Neural crest cell (in vitro differentiated cells): Measurements from ENCODE around the gene IL37. TPM values are rescaled to one million over a fixed set of nuclear protein-coding genes. Genes with fewer than 3 reads are reported as not detected.

ENCODE experiments used
- DNase-seq: peaks from one replicate; pipeline ENCODE4 v3.0.0; 2021; ENCODE audit warnings: low read depth, mixed read lengths, low spot score
- H3K27ac Mint-ChIP-seq: one replicate; pipeline ENCODE4 v1.8.0; 2021; ENCODE audit warnings: mild to moderate bottlenecking, mixed read lengths; ENCODE audit not compliant: unreplicated experiment
- H3K27me3 Mint-ChIP-seq: 2 replicates; pipeline ENCODE4 v1.8.0; 2021; ENCODE audit warnings: low read depth, mild to moderate bottlenecking, mixed read lengths
- H3K36me3 Mint-ChIP-seq: 2 replicates; pipeline ENCODE4 v1.8.0; 2021; ENCODE audit warnings: low read depth, mild to moderate bottlenecking, mixed read lengths
- H3K4me1 Mint-ChIP-seq: 2 replicates; pipeline ENCODE4 v1.8.0; 2021; ENCODE audit warnings: mixed read lengths
- H3K4me3 Mint-ChIP-seq: one replicate; pipeline ENCODE4 v1.8.0; 2021; ENCODE audit warnings: mild to moderate bottlenecking, mixed read lengths
- H3K9me3 Mint-ChIP-seq: 2 replicates; pipeline ENCODE4 v1.8.0; 2021; ENCODE audit warnings: mixed read lengths
- CTCF ChIP-seq: fragments of 200-600 bp; sonication (generic); conservative IDR thresholded peaks from 2 replicates; pipeline ENCODE4 v1.5.0; 2021; ENCODE audit warnings: antibody characterized with exemption, mild to moderate bottlenecking
- long read RNA-seq: library from polyadenylated mRNA; unstranded; transcript quantifications from one replicate; pipeline ENCODE4 v2.0.0, GENCODE V29; 2020
- total RNA-seq: library from RNA; stranded (reverse); gene quantifications from 2 replicates; pipeline ENCODE4 v1.2.1, GENCODE V29; 2021

Gene IL37, protein sequence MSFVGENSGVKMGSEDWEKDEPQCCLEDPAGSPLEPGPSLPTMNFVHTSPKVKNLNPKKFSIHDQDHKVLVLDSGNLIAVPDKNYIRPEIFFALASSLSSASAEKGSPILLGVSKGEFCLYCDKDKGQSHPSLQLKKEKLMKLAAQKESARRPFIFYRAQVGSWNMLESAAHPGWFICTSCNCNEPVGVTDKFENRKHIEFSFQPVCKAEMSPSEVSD
- total RNA-seq: 0.40 TPM in 1 of 2 replicates, not detected in the other
- long read RNA-seq: 0 reads

DNA sequence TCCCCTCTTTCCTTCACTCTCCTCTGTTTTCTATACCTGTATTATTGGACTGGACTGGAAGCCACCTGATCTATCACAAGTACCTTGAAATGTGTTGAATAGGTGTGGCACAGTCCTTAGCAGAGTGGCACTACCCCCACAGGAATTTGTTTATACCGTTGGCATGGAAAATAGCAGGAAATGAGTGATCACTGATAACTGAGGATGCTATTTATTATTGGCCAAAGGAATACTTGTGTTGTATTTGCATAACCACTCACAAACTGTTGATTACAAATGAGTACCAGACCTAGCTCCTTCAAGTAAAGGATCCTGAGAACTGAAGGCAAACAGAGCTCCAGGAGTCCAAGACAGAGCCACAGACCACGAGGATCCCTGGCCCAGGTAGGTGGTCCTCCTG, at the start of gene IL37:
Gene IL37 (plus strand): TSS at position 301 of the 400 bp plus-strand sequence. CDS start 1,848 bp downstream, outside the sequence.
- Mint-ChIP-seq H3K27me3 (peaks cover 7% of the 10 kb centered on the region), H3K4me3 (no peak within 1 kb of the TSS), H3K9me3 (no peaks in the 10 kb centered on the region), H3K4me1 (no peaks in the 10 kb centered on the region), H3K36me3 (no peaks in the 10 kb centered on the region), H3K27ac (no peak within 1 kb of the TSS)
- TF ChIP-seq CTCF: no peak
- no peak for DNase-seq

- Mint-ChIP-seq H3K27me3 (peaks cover 3% of the 10 kb centered on the region), H3K4me1 (no peaks in the 10 kb centered on the region), H3K9me3 (peaks cover 29% of the 10 kb centered on the region), H3K4me3 (no peak overlapping the region), H3K27ac (no peak overlapping the region), H3K36me3 (peaks cover 14% of the 10 kb centered on the region)
- TF ChIP-seq CTCF: no peak
- no peak for DNase-seq
These were observed 46.9 kb upstream of the IL37 start for GRCh38 chr2:112864072-112864471.

- Mint-ChIP-seq H3K9me3 (peaks cover 28% of the 10 kb centered on the region), H3K27me3 (peaks cover 3% of the 10 kb centered on the region)
These were observed 44.7 kb upstream of the IL37 start for GRCh38 chr2:112866128-112866835.

DNA sequence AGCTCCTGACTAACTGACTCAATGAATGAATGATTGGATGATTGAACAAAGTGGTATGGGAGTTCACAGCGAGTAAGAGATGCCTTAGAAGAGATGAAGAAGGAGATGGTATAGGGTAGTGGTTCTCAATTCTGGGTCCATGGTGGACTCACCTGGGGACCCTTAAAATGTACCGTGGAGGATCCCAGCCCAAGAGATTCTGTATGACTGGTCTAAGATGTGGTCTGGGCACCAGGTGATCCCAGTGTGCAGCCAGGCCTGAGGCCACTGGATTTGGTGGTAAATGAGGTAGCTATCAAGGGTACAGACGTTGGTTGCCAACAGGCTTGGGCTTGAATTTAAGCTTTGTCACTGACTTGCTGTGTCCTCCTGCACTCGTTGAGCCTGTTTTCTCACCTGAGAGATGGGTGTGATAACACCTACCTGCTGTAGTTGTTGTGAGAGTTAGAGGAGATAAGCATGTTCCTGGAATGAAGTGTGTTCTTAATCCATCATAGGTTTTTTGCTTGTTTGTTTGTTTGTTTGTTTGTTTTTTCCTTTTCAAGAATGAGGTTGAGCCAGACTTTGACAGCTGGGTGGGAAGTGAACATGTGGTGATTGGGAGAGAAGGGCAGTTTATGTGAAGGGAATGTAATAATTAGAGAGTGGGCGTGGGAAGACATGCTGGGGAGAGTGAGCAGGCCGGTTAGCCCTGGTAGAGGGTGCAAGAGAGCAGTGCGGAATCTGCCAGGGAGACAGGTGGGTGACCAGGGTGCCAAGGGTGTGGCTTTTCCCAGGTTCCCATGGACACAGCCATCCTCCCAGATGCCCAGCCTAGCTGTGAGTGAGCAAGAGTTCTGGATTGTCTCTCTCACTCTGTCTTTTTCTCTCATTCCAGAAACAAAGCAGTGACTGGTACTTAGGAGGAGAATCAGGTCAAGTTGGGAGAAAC, 43.0 kb upstream of the IL37 start:
- no peak for DNase-seq
- Mint-ChIP-seq H3K4me3 (no peak overlapping the region), H3K27ac (peak overlapping the region; percentile 83), H3K27me3 (peaks cover 3% of the 10 kb centered on the region), H3K9me3 (peaks cover 25% of the 10 kb centered on the region), H3K36me3 (peaks cover 13% of the 10 kb centered on the region), H3K4me1 (no peaks in the 10 kb centered on the region)
- TF ChIP-seq CTCF: no peak

More at GRCh38 chr2:112866128-112866835, 44.7 kb upstream of the IL37 start:
- Mint-ChIP-seq H3K4me1 (no peaks in the 10 kb centered on the region), H3K27ac (no peak overlapping the region), H3K36me3 (peaks cover 13% of the 10 kb centered on the region), H3K4me3 (no peak overlapping the region)
- DNase-seq: no peak
- no peak for TF ChIP-seq CTCF

GRCh38 chr2:112869258-112869842, 41.6 kb upstream of the IL37 start:
- peaks cover 13% of the 10 kb centered on the region for H3K36me3 Mint-ChIP-seq
- no peaks in the 10 kb centered on the region for H3K4me1 Mint-ChIP-seq
- no peak overlapping the region for H3K27ac Mint-ChIP-seq
- peaks cover 7% of the 10 kb centered on the region for H3K27me3 Mint-ChIP-seq
- DNase-seq: no peak
- TF ChIP-seq CTCF: no peak
- H3K4me3 Mint-ChIP-seq: no peak overlapping the region
- peaks cover 20% of the 10 kb centered on the region for H3K9me3 Mint-ChIP-seq
